ENCODE results near the gene MX2. TPM values are rescaled to one million over a fixed set of nuclear protein-coding genes. Genes with fewer than 3 reads are reported as not detected.

Gene MX2
- total and polyA plus RNA-seq, 2 donors (not counting 3 experiments of a cell fraction or from before 2014, with no cell fraction given), result 0.01 TPM; not detected in 1

- Histone ChIP-seq H2AFZ (ENCODE audit: low read depth, low read length) (no peak overlapping the region), H3K4me1 (ENCODE audit: control insufficient read depth, extremely low read depth, insufficient read depth, low read length) (no peaks in the 10 kb centered on the region), H4K20me1 (replicated peaks; ENCODE audit: control insufficient read depth, extremely low read depth, insufficient read depth, low read length) (no peaks in the 10 kb centered on the region), H3K4me3 (replicated peaks in 1 of 3; ENCODE audit: insufficient read depth in 1 of 3, low read depth in 1 of 3, low read length in 3 of 3) (no peak overlapping the region), H3K9me3 (replicated peaks; ENCODE audit: control insufficient read depth, insufficient read depth, low read length) (no peaks in the 10 kb centered on the region), H3K79me2 (ENCODE audit: control insufficient read depth, insufficient read depth, low read length) (no peaks in the 10 kb centered on the region), H3K9me1 (replicated peaks; ENCODE audit: control insufficient read depth, extremely low read depth, insufficient read depth, low read length) (no peaks in the 10 kb centered on the region), H3K27ac (ENCODE audit: insufficient read depth, low read depth, low read length) (no peak overlapping the region), H3K9ac (replicated peaks; ENCODE audit: extremely low read depth, insufficient read depth, low read length) (no peak overlapping the region), H3K27me3 (ENCODE audit: control insufficient read depth in 2 of 2, insufficient read depth in 2 of 2, low read length in 2 of 2) (no peaks in the 10 kb centered on the region), H3K36me3 (ENCODE audit: control insufficient read depth in 2 of 2, extremely low read depth in 1 of 2, insufficient read depth in 2 of 2, low read length in 2 of 2) (no peaks in the 10 kb centered on the region), H3K4me2 (ENCODE audit: insufficient read depth, low read length) (no peak overlapping the region)
- dilution Hi-C loops (cut with MboI; ENCODE audit: extremely low pct_ligation_motif_present, low sequenced_read_pairs), result no loop called here
- no peak for TF ChIP-seq POLR2A (IDR thresholded peaks at IDR 0.05; ENCODE audit: low read depth, low read length)
- TF ChIP-seq CTCF (IDR thresholded peaks at IDR 0.05; ENCODE audit: extremely low read depth in 1 of 2, insufficient read depth in 1 of 2, low read depth in 1 of 2, low read length in 2 of 2), result no peak
- no peak for TF ChIP-seq JUN (IDR thresholded peaks at IDR 0.05; ENCODE audit: borderline replicate concordance, insufficient read depth, insufficient read length, low read depth)
- TF ChIP-seq MAX (IDR thresholded peaks at IDR 0.05; ENCODE audit: insufficient read depth, insufficient read length), result no peak
- TF ChIP-seq GATA2 (IDR thresholded peaks at IDR 0.05; ENCODE audit: insufficient read depth, insufficient read length, low read depth, low read length), result no peak
- no peak for TF ChIP-seq POLR2AphosphoS5 (IDR thresholded peaks at IDR 0.05; ENCODE audit: insufficient read depth, low read depth, low read length)
- no peak for TF ChIP-seq MYC (IDR thresholded peaks at IDR 0.05; ENCODE audit: low read depth, low read length)
- no peak for TF ChIP-seq FOS (IDR thresholded peaks at IDR 0.05; ENCODE audit: borderline replicate concordance, insufficient read depth, low read length)
- no peak for TF ChIP-seq EZH2 (IDR thresholded peaks at IDR 0.05; ENCODE audit: borderline replicate concordance, low read depth, low read length, severe bottlenecking)
- CTCF ChIA-PET, result no interaction called here
- intact Hi-C loops (cut with micrococcal nuclease), result no loop called here
- FAIRE-seq (no peak), DNase-seq (ENCODE audit: low read depth, low spot score) (no peak)
- BruUV-seq (replicated peaks), result no TSS peak
- POLR2A ChIA-PET, result no interaction called here
Measured at GRCh38 chr21:41327753-41328152, 34.1 kb upstream of the MX2 start.

All from endothelial cell of umbilical vein (primary cell).